ENCODE data around the gene NCBP2L. TPM values are rescaled to one million over a fixed set of nuclear protein-coding genes. Genes with fewer than 3 reads are reported as not detected.

Gene NCBP2L
- total and polyA plus RNA-seq, 9 of the 15 experiments (the other 6 are each of a cell fraction or from before 2014, with no cell fraction given), result not detected

- no peak for TF ChIP-seq ZNF318 (IDR thresholded peaks at IDR 0.05; ENCODE audit: borderline replicate concordance in 1 of 2, low read depth in 1 of 2)
- TF ChIP-seq YBX1 (IDR thresholded peaks at IDR 0.05), result no peak
- no peak for TF ChIP-seq RNF2 (IDR thresholded peaks at IDR 0.05)
- TF ChIP-seq THRAP3 (IDR thresholded peaks at IDR 0.05; ENCODE audit: borderline replicate concordance), result 0 out of 2 replicates have a peak, but pooled peaks have one; percentile 47
- no peak for TF ChIP-seq PHTF2 (CRISPR knock-in tag; IDR thresholded peaks at IDR 0.05)
- peak; percentile 59; the same call in 1 of the 2 replicates for TF ChIP-seq STAG1 (CRISPR knock-in tag; IDR thresholded peaks at IDR 0.05; ENCODE audit: borderline replicate concordance)
- no peak for TF ChIP-seq MED1 (CRISPR knock-in tag; IDR thresholded peaks at IDR 0.05; ENCODE audit: borderline replicate concordance)
- no peak for TF ChIP-seq KDM5B (IDR thresholded peaks at IDR 0.05; ENCODE audit: insufficient replicate concordance, low read depth, low read length)
- 0 out of 2 replicates have a peak, but pooled peaks have one; percentile 34 for TF ChIP-seq HMBOX1 (IDR thresholded peaks at IDR 0.05)
- TF ChIP-seq BCLAF1 (IDR thresholded peaks at IDR 0.05; ENCODE audit: borderline replicate concordance in 1 of 2, control insufficient read depth in 1 of 2, low read depth in 2 of 2, low read length in 1 of 2), result 0 out of 4 replicates have a peak, but pooled peaks of 1 of the 2 experiments have one; percentile 22
- TF ChIP-seq ZNF766 (CRISPR knock-in tag; conservative IDR thresholded peaks at IDR 0.05), result no peak
- 0 out of 2 replicates have a peak, but pooled peaks have one; percentile 14 for TF ChIP-seq CXXC5 (CRISPR knock-in tag; IDR thresholded peaks at IDR 0.05)
- TF ChIP-seq EP300 (IDR thresholded peaks at IDR 0.05; ENCODE audit: low read length), result no peak
- TF ChIP-seq BDP1 (IDR thresholded peaks at IDR 0.05; ENCODE audit: insufficient read depth, insufficient read length), result no peak
Observed at GRCh38 chrX:107776649-107777535, 641 bp upstream of the NCBP2L start (continued).
